ENCODE data around the gene KCNMA1. TPM values are rescaled to one million over a fixed set of nuclear protein-coding genes. Genes with fewer than 3 reads are reported as not detected.

KCNMA1 gene
- total and polyA plus RNA-seq, 4 experiments from 2014 or later: 0.26 TPM; not detected in 3

GRCh38 chr10:76992467-76992866, 645.1 kb downstream of the KCNMA1 start:
- Histone ChIP-seq H3K4me1 (ENCODE audit: insufficient read depth, low read length) (no peaks in the 10 kb centered on the region), H3K4me3 (ENCODE audit: low read length in 2 of 2) (no peak overlapping the region), H3K36me3 (ENCODE audit: insufficient read depth, low read length) (no peaks in the 10 kb centered on the region), H3K9me3 (ENCODE audit: control insufficient read depth in 1 of 2, low read length in 2 of 2) (no peaks in the 10 kb centered on the region), H3K27me3 (ENCODE audit: insufficient read depth, low read length) (no peaks in the 10 kb centered on the region), H3K27ac (ENCODE audit: low read depth, low read length) (no peak overlapping the region)
- CTCF ChIA-PET (ENCODE audit: partially characterized antibody): interaction anchor here (0.8 to 1.5 kb wide), 2 partner anchors 9 to 119 kb away, joined by 3 read pairs; no protein-coding TSS in a partner anchor
- no peak overlapping the region for H3K27ac Mint-ChIP-seq
- no peak for DNase-seq
- no peak overlapping the region for H3K4me3 Mint-ChIP-seq
- H3K9me3 Mint-ChIP-seq: no peaks in the 10 kb centered on the region
- H3K36me3 Mint-ChIP-seq: no peaks in the 10 kb centered on the region
- intact Hi-C loops (cut with micrococcal nuclease): no loop called here
- H3K4me1 Mint-ChIP-seq: no peaks in the 10 kb centered on the region
- H3K27me3 Mint-ChIP-seq: peaks cover 0 to 1% of the 10 kb centered on the region in 2 donors
- POLR2A ChIA-PET (ENCODE audit: partially characterized antibody): no interaction called here

DNA sequence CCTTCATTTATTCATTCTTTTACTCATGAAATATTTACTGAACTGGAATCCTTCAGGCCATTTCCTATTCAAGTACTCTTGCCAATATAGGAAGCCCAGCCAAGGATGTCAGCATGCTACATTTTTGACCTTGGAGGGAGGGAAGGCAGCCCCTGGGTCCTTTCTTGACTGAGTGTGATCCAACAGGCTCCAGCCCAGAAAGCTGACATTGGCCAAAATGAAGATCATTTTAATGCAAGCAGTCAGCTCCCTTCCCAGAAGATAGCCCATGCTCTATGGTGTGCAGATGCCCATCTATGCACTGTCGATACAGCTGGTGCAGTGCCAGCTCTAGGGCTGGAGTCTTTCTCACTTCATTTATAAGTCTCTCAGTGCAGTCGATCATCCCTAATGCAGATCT, 646.0 kb downstream of the KCNMA1 start:
- no peak overlapping the region for H3K27ac Mint-ChIP-seq
- Histone ChIP-seq H3K4me1 (ENCODE audit: insufficient read depth, low read length) (no peaks in the 10 kb centered on the region), H3K27me3 (ENCODE audit: insufficient read depth, low read length) (no peaks in the 10 kb centered on the region), H3K4me3 (ENCODE audit: low read length in 2 of 2) (no peak overlapping the region), H3K36me3 (ENCODE audit: insufficient read depth, low read length) (no peaks in the 10 kb centered on the region), H3K27ac (ENCODE audit: low read depth, low read length) (no peak overlapping the region), H3K9me3 (ENCODE audit: control insufficient read depth in 1 of 2, low read length in 2 of 2) (no peaks in the 10 kb centered on the region)
- no peaks in the 10 kb centered on the region for H3K4me1 Mint-ChIP-seq
- H3K27me3 Mint-ChIP-seq: peaks cover 0 to 1% of the 10 kb centered on the region in 2 donors
- intact Hi-C loops (cut with micrococcal nuclease): no loop called here
- H3K4me3 Mint-ChIP-seq: no peak overlapping the region
- no peaks in the 10 kb centered on the region for H3K36me3 Mint-ChIP-seq
- no peak for DNase-seq
- H3K9me3 Mint-ChIP-seq: no peaks in the 10 kb centered on the region
- ChIA-PET POLR2A (ENCODE audit: partially characterized antibody) (no interaction called here), CTCF (ENCODE audit: partially characterized antibody) (interaction anchor here (1.5 kb wide), 1 partner anchor 120 kb away, joined by 3 read pairs; no protein-coding TSS in a partner anchor)

DNA sequence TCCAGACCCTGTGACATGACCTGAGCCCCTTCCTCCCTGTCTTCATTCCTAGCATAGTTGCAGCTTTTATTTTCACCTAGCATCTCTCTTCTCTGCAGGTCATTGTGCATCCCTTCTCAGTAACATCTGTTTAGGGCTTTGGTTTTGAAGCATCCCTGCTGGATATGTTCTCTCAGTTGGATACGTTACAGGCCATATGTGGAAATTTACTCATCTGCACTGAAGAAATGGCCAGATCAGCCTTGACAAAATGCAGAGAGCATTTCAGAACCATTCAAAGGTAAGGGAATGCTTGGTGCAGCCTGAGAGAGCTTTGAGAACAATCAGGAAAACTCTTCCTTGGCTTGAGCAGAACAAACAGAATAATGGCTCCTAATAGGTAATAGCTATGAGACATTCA, 647.0 kb downstream of the KCNMA1 start:
- Mint-ChIP-seq H3K27me3 (peaks cover 0 to 1% of the 10 kb centered on the region in 2 donors), H3K4me3 (no peak overlapping the region), H3K36me3 (no peaks in the 10 kb centered on the region), H3K27ac (no peak overlapping the region), H3K9me3 (no peaks in the 10 kb centered on the region), H3K4me1 (no peaks in the 10 kb centered on the region)
- no peak for DNase-seq
- H3K27me3 ChIP-seq (ENCODE audit: insufficient read depth, low read length): no peaks in the 10 kb centered on the region
- no peaks in the 10 kb centered on the region for H3K4me1 ChIP-seq (ENCODE audit: insufficient read depth, low read length)
- H3K36me3 ChIP-seq (ENCODE audit: insufficient read depth, low read length): no peaks in the 10 kb centered on the region
- POLR2A ChIA-PET (ENCODE audit: partially characterized antibody): no interaction called here
- intact Hi-C loops (cut with micrococcal nuclease): no loop called here
- no peak overlapping the region for H3K27ac ChIP-seq (ENCODE audit: low read depth, low read length)
- no peaks in the 10 kb centered on the region for H3K9me3 ChIP-seq (ENCODE audit: control insufficient read depth in 1 of 2, low read length in 2 of 2)
- H3K4me3 ChIP-seq (ENCODE audit: low read length in 2 of 2): no peak overlapping the region
- CTCF ChIA-PET (ENCODE audit: partially characterized antibody): interaction anchor here (1.1 kb wide), 1 partner anchor 12 kb away, joined by 3 read pairs; no protein-coding TSS in a partner anchor

- no peaks in the 10 kb centered on the region for H3K36me3 ChIP-seq (ENCODE audit: insufficient read depth, low read length)
- no peak overlapping the region for H3K4me3 Mint-ChIP-seq
- no peak overlapping the region for H3K27ac ChIP-seq (ENCODE audit: low read depth, low read length)
- H3K4me3 ChIP-seq (ENCODE audit: low read length in 2 of 2): no peak overlapping the region
- intact Hi-C loops (cut with micrococcal nuclease): no loop called here
- H3K27me3 ChIP-seq (ENCODE audit: insufficient read depth, low read length): no peaks in the 10 kb centered on the region
- POLR2A ChIA-PET (ENCODE audit: partially characterized antibody): no interaction called here
- CTCF ChIA-PET (ENCODE audit: partially characterized antibody): interaction anchor here (0.7 to 1.0 kb wide), 3 partner anchors 18 to 122 kb away, joined by 3 to 4 read pairs (median 3); no protein-coding TSS in a partner anchor
- no peaks in the 10 kb centered on the region for H3K36me3 Mint-ChIP-seq
- H3K4me1 ChIP-seq (ENCODE audit: insufficient read depth, low read length): no peaks in the 10 kb centered on the region
- no peak overlapping the region for H3K27ac Mint-ChIP-seq
- no peaks in the 10 kb centered on the region for H3K9me3 Mint-ChIP-seq
- H3K4me1 Mint-ChIP-seq: no peaks in the 10 kb centered on the region
- peak; percentile 38 to 47 (median 42) for DNase-seq
- H3K27me3 Mint-ChIP-seq: no peaks in the 10 kb centered on the region
- no peaks in the 10 kb centered on the region for H3K9me3 ChIP-seq (ENCODE audit: control insufficient read depth in 1 of 2, low read length in 2 of 2)
Measured at GRCh38 chr10:76984559-76985443, 652.8 kb downstream of the KCNMA1 start.

DNA sequence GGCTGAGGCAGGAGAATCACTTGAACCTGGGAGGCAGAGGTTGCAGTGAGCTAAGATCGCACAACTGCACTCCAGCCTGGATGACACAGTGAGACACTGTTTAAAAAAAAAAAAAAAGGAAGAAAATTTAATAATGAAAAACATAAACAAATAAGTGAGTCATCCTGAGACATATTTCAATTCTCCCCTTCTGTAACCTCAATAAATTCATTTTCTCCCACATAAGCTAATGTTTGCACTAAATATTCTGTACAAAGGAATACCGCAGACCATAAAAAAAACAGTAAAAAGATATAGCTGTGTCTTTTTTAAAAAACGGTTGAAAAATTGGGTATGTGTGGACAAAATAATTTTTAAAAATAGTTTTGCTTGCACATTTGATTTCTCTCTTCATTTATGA, 654.0 kb downstream of the KCNMA1 start:
- H3K36me3 ChIP-seq (ENCODE audit: insufficient read depth, low read length): no peaks in the 10 kb centered on the region
- H3K4me3 ChIP-seq (ENCODE audit: low read length in 2 of 2): no peak overlapping the region
- no peak overlapping the region for H3K27ac Mint-ChIP-seq
- H3K27ac ChIP-seq (ENCODE audit: low read depth, low read length): no peak overlapping the region
- no peaks in the 10 kb centered on the region for H3K9me3 Mint-ChIP-seq
- CTCF ChIA-PET (ENCODE audit: partially characterized antibody): interaction anchor here (1.1 kb wide), 1 partner anchor 9 kb away, joined by 3 read pairs; no protein-coding TSS in a partner anchor
- no peaks in the 10 kb centered on the region for H3K9me3 ChIP-seq (ENCODE audit: control insufficient read depth in 1 of 2, low read length in 2 of 2)
- DNase-seq: no peak
- no peaks in the 10 kb centered on the region for H3K4me1 Mint-ChIP-seq
- no peaks in the 10 kb centered on the region for H3K27me3 ChIP-seq (ENCODE audit: insufficient read depth, low read length)
- no peaks in the 10 kb centered on the region for H3K27me3 Mint-ChIP-seq
- intact Hi-C loops (cut with micrococcal nuclease): no loop called here
- no peaks in the 10 kb centered on the region for H3K4me1 ChIP-seq (ENCODE audit: insufficient read depth, low read length)
- POLR2A ChIA-PET (ENCODE audit: partially characterized antibody): no interaction called here
- no peaks in the 10 kb centered on the region for H3K36me3 Mint-ChIP-seq
- H3K4me3 Mint-ChIP-seq: no peak overlapping the region

- no peak overlapping the region for H3K27ac Mint-ChIP-seq
- Histone ChIP-seq H3K36me3 (ENCODE audit: insufficient read depth, low read length) (no peaks in the 10 kb centered on the region), H3K27me3 (ENCODE audit: insufficient read depth, low read length) (no peaks in the 10 kb centered on the region), H3K4me3 (ENCODE audit: low read length in 2 of 2) (no peak overlapping the region), H3K4me1 (ENCODE audit: insufficient read depth, low read length) (no peaks in the 10 kb centered on the region), H3K27ac (ENCODE audit: low read depth, low read length) (no peak overlapping the region), H3K9me3 (ENCODE audit: control insufficient read depth in 1 of 2, low read length in 2 of 2) (no peaks in the 10 kb centered on the region)
- H3K4me3 Mint-ChIP-seq: no peak overlapping the region
- POLR2A ChIA-PET (ENCODE audit: partially characterized antibody): no interaction called here
- H3K4me1 Mint-ChIP-seq: no peaks in the 10 kb centered on the region
- H3K36me3 Mint-ChIP-seq: no peaks in the 10 kb centered on the region
- H3K9me3 Mint-ChIP-seq: no peaks in the 10 kb centered on the region
- no peak for DNase-seq
- H3K27me3 Mint-ChIP-seq: no peaks in the 10 kb centered on the region
- intact Hi-C loops (cut with micrococcal nuclease): no loop called here
- CTCF ChIA-PET (ENCODE audit: partially characterized antibody): no interaction called here
Measured at GRCh38 chr10:76982671-76983070, 654.9 kb downstream of the KCNMA1 start.

DNA sequence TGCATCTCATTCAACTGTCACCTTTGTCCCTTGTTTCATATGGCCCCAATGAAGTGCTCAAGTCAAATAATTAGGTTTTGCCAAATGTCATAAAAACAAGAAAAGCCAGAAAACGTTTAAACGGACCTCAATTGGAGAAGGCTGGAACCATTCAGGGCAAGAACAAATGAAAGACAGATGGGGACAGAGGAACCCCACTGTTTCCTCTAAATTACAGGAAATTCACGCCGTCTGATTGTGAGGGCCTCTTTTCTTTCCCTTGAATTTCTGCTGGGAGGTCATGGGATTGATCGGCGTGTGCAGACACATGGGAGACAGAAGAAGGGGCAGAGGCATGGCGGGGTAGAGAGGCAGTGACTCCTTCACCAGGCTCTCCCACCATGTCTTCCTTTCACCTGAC, 656.4 kb downstream of the KCNMA1 start:
- no peaks in the 10 kb centered on the region for H3K9me3 Mint-ChIP-seq
- CTCF ChIA-PET (ENCODE audit: partially characterized antibody): interaction anchor here (1.5 kb wide), 1 partner anchor 10 kb away, joined by 3 read pairs; no protein-coding TSS in a partner anchor
- intact Hi-C loops (cut with micrococcal nuclease): no loop called here

More for the DNA sequence above, 656.4 kb downstream of the KCNMA1 start:
- no peak overlapping the region for H3K4me3 Mint-ChIP-seq
- POLR2A ChIA-PET (ENCODE audit: partially characterized antibody): no interaction called here
- H3K27ac Mint-ChIP-seq: no peak overlapping the region
- Histone ChIP-seq H3K4me1 (ENCODE audit: insufficient read depth, low read length) (no peaks in the 10 kb centered on the region), H3K27me3 (ENCODE audit: insufficient read depth, low read length) (no peaks in the 10 kb centered on the region), H3K4me3 (ENCODE audit: low read length in 2 of 2) (no peak overlapping the region), H3K9me3 (ENCODE audit: control insufficient read depth in 1 of 2, low read length in 2 of 2) (no peaks in the 10 kb centered on the region), H3K36me3 (ENCODE audit: insufficient read depth, low read length) (no peaks in the 10 kb centered on the region), H3K27ac (ENCODE audit: low read depth, low read length) (no peak overlapping the region)
- no peaks in the 10 kb centered on the region for H3K36me3 Mint-ChIP-seq
- no peak for DNase-seq
- H3K27me3 Mint-ChIP-seq: no peaks in the 10 kb centered on the region
- no peaks in the 10 kb centered on the region for H3K4me1 Mint-ChIP-seq

Data from CD4-positive, alpha-beta memory T cell (primary cell).